GM18526 (cell line): ENCODE results near the gene ATIC.

Source experiments
- POLR2A ChIP-seq: IDR thresholded peaks from 3 replicates; pipeline ENCODE4 v1.6.1; 2011; ENCODE audit not compliant: insufficient read length; ENCODE audit errors: extremely low read depth

Gene ATIC

DNA sequence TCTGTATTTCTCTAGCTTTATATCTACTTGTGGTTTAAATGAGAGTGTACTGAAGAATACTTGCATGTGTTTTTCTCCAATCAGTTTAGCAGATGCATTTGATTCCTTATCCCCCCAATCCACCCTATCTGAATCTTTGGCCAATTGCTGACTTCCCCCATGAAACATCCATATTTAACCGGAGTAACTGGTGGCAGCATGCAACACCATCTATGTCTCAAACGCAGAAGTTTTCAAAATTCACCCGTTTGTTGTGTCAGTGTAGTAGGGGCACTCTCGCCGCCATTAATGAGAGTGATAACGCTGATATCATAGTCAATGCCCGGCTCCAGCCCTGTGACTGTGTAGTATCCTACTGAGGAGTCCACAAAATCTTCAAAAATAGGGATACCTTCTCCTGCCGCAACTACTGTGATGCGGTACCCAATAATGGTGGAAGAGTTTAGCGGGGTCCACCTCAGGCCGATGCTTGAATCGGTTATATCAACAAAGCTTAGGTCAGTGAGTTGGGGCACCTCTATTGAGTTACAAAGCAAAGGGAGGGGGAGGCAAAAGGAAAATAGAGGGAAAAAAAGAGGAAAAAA lies 80.9 kb downstream of the ATIC start:
- TF ChIP-seq POLR2A = no peak

DNA sequence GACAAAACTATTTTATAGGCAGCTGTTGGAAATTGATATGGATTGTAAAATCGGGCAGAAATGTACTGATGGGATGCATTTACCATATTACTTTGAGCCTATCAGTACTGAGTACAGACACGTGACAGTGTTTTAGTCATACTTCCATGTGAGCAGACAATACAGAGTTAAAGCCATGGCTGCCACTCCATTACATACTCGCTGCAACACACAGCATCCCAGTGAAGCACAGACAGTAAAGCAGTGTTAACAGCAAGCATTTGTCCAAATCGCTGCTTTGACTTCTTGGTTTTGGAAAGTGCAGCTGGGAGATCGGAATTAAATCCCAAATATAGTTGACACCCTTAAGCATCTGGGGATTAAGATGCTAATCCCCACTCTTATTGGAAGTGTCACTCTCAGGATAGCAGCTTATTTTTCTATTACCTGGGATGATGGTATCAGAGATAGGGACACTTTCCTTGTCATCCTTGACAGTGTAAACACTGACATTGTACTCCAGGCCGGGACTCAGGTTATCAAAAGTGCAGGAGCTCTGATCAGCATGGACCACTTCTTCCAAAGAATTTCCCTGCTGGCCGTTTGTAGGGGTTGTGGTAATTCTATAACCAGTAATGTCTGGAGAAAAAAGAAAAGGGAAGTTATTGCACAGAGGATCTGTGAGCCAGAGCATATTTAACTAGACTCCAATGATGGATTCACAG lies 82.4 kb downstream of the ATIC start:
- TF ChIP-seq POLR2A = no peak

DNA sequence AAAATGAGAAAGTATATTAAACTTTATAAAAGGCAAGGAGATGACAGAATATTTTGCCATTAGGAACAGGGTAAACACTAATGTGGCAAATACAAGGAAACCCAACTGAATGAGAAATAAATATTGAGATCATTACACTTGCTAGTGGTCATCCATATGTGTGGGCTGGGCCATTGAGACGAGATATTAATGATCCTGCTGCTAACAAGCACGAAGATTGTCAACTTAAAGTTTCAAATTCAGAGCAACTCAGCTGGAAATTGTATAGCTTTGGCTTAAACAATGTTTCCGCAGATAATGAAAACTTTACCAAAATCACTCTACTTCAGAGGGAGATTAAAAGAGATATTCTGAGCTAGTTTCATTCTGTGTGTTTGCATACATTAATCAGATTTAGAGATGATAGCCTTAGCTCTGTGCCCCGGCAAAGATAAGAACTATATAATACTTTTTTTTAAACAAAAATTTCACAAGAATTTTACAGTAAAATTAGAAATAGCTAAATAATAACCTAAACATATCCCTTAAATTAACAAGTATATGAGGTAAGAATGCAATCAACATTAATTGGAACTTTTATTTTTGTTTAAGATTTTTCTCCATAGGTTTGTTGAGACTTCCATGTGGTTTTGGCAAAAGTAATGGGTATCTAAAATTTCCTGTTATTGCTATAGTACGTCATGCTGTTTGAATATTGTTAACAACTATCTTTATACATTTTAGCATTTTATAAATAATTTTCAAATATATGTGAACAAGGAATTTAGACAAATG lies 84.0 kb downstream of the ATIC start:
- no peak for TF ChIP-seq POLR2A

DNA sequence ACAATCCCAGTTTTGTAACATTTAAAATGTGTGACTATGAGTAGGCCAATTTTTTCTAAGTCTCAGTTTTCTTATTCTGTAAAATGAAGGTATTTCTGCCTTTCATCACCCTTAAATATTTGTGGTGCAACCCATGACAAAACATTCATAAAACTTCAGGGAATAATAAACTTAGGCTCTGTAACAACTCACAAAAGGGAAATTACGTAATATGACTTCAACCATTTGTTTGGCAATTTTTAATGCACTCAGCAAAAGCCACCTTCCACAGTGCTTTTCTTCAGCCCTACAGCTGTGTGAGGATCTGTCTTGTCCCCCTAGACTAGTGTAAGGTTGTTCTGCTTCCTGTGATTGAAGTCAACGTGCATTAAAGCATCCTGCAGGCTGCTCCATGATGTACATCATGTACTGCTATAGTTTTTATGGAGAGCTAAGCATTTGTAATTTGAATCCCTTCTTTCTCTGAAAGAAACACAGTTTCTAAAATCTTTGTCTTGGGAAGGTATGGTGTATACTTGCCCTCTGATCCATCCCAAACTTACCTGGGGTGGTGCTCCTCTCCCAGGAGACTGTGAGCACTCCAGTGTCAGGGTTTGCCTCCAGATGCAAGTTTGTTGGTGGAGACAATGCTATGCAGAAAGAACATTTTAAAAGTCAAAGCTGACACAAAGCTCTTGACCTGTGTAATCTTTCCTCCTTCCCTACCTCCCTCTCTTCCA lies 84.9 kb downstream of the ATIC start:
- TF ChIP-seq POLR2A = no peak

DNA sequence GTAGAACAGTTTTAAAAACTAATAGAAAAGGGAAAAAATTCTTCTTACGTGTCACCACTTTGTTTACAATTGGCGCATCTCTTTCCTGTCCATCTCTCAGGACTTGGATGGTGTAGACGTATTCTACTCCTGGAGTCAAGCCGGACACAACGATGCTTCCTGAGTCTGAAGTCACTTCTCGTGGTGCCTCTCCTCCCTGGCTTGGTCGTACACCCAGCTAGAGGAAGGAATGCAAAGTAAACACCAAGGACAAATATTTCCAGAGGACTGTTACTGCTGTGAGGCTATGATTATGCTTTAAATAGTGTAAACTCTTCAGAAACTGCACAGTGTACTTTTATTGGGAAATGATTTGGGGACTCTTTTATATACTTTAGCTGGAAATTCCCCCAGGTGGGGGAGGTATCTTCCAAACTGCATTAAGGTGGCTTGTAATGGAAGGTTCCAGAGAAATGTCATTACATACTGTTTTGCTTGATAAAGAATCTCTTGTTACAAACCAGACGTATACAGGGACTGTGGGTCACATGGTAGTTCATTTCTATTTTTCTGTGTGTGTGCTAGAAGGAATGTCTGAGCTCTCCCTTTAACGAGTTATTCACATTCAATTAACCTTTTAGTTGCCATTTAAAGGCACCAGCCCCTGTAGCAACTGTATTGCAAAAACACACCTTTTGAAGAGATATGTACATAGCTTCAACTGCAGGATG lies 85.9 kb downstream of the ATIC start:
- no peak for TF ChIP-seq POLR2A

DNA sequence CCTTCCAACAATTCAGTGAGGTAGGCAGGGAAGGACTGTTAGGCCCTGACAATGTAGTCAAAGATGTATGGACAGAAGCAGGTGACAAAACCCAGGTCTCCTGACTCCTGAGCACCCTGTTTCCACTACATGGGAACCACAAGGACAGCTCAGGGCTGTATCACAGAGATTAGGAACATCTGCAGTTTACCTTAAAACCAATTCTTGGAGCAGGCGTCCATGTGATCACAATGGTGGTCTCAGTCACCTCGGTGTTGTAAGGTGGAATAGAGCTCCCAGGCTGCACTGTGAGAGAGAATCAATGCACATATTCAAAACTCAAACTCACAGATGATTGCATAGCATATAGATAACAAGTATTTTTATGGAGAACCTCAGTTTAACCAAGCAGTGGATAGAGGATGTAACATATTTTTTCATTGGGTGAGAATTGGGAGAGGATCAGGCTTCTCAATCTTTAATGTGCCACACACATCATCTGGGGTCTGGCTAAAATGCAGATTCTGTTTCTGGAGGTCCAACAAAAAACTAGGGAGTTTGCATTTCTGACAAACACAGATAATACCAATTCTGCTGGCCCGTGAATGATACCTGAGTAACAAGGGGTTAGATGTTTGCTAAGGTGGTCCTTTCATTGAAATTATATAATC lies 87.3 kb downstream of the ATIC start:
- TF ChIP-seq POLR2A = no peak
